IMR-90 (cell line): ENCODE data around the gene KCNMA1. TPM values are rescaled to one million over a fixed set of nuclear protein-coding genes. Genes with fewer than 3 reads are reported as not detected.

Experiments
- ATAC-seq: fragments of 200-7000 bp; cut with Tn5 transposase; 2 replicates; pipeline ENCODE4 v1.9.1; 2020; ENCODE audit warnings: low read depth, mild to moderate bottlenecking, moderate library complexity
- BruUV-seq: library from RNA; stranded (reverse); fragments of 400-500 nt; replicated peaks from 2 replicates; lab custom pipeline; 2021; lab: Mats Ljungman, UMichigan
- CTCF ChIA-PET: fragments of 300-600 bp; formaldehyde crosslinking; extraction: SDS; loops from one replicate; lab custom pipeline; 2021; ENCODE audit warnings: antibody characterized with exemption; lab: Yijun Ruan, JAX
- POLR2A ChIA-PET: fragments of 300-600 bp; sonication (Branson Sonifier 250); formaldehyde crosslinking; loops from one replicate; lab custom pipeline; 2022; ENCODE audit warnings: antibody characterized with exemption; ENCODE audit not compliant: unreplicated experiment; lab: Charles Lee
- DNase-seq: peaks from one replicate; pipeline ENCODE4 v3.0.0; 2013
- H2AFZ ChIP-seq: replicated peaks from 2 replicates; pipeline ENCODE3; 2013; ENCODE audit warnings: low read length, mild to moderate bottlenecking; ENCODE audit not compliant: poor library complexity
- H2AK5ac ChIP-seq: 2 replicates; pipeline ENCODE4 v1.6.1; 2013; ENCODE audit warnings: low read depth, low read length, inconsistent platforms
- H2AK9ac ChIP-seq: replicated peaks from 2 replicates; pipeline ENCODE3; 2013; ENCODE audit warnings: mild to moderate bottlenecking, low read depth, low read length, moderate library complexity; ENCODE audit not compliant: poor library complexity
- H2BK120ac ChIP-seq: 2 replicates; pipeline ENCODE4 v1.6.1; 2013; ENCODE audit warnings: low read depth, low read length, inconsistent platforms
- H2BK15ac ChIP-seq: 3 replicates; pipeline ENCODE4 v1.6.1; 2013; ENCODE audit warnings: low read depth, low read length, inconsistent platforms
- H2BK20ac ChIP-seq: 2 replicates; pipeline ENCODE4 v1.6.1; 2013; ENCODE audit warnings: low read depth, mild to moderate bottlenecking, inconsistent platforms, low read length, moderate library complexity
- H2BK5ac ChIP-seq: 2 replicates; pipeline ENCODE4 v1.6.1; 2013; ENCODE audit warnings: mild to moderate bottlenecking, low read depth, low read length, inconsistent platforms; ENCODE audit not compliant: poor library complexity, severe bottlenecking
- H3K14ac ChIP-seq: replicated peaks from 2 replicates; pipeline ENCODE4 v1.6.1; 2013; ENCODE audit warnings: low read depth, low read length, inconsistent platforms
- H3K18ac ChIP-seq: 2 replicates; pipeline ENCODE4 v1.6.1; 2013; ENCODE audit warnings: low read depth, low read length, control low read depth
- H3K23ac ChIP-seq: 2 replicates; pipeline ENCODE4 v1.6.1; 2013; ENCODE audit warnings: low read depth, low read length, inconsistent platforms
- H3K27ac ChIP-seq: 2 replicates; pipeline ENCODE4 v1.5.1; 2013; ENCODE audit warnings: mild to moderate bottlenecking, control low read depth, low read length; ENCODE audit not compliant: insufficient read depth
- H3K27me3 ChIP-seq: 2 replicates; pipeline ENCODE4 v1.6.1; 2013; ENCODE audit warnings: low read length; ENCODE audit not compliant: control insufficient read depth, insufficient read depth
- H3K36me3 ChIP-seq: 2 replicates; pipeline ENCODE4 v1.6.1; 2013; ENCODE audit warnings: low read length, mixed read lengths; ENCODE audit not compliant: control insufficient read depth, insufficient read depth
- H3K4ac ChIP-seq: 2 replicates; pipeline ENCODE4 v1.6.1; 2013; ENCODE audit warnings: low read depth, low read length, inconsistent platforms
- H3K4me1 ChIP-seq: 2 replicates; pipeline ENCODE4 v1.6.1; 2013; ENCODE audit warnings: low read length, mixed read lengths; ENCODE audit not compliant: control insufficient read depth, insufficient read depth
- H3K4me2 ChIP-seq: 2 replicates; pipeline ENCODE4 v1.6.1; 2013; ENCODE audit warnings: low read depth, mild to moderate bottlenecking, control low read depth, low read length, moderate library complexity
- H3K4me3 ChIP-seq: 2 replicates; pipeline ENCODE4 v1.5.1; 2013; ENCODE audit warnings: low read depth, mild to moderate bottlenecking, control low read depth, low read length, moderate library complexity; ENCODE audit not compliant: insufficient read depth
- H3K56ac ChIP-seq: 2 replicates; pipeline ENCODE4 v1.6.1; 2013; ENCODE audit warnings: low read length, inconsistent platforms; ENCODE audit not compliant: insufficient read depth; ENCODE audit errors: extremely low read depth
- H3K79me1 ChIP-seq, 2 experiments: 2 replicates each; pipeline ENCODE4 v1.6.1; 2013; ENCODE audit warnings: low read length in 2 of 2, inconsistent platforms in 1 of 2, low read depth in 1 of 2
- H3K9ac ChIP-seq: 2 replicates; pipeline ENCODE4 v1.6.1; 2013; ENCODE audit warnings: low read depth, low read length, control low read depth
- H3K9me1 ChIP-seq: 2 replicates; pipeline ENCODE4 v1.6.1; 2013; ENCODE audit warnings: low read length, inconsistent platforms; ENCODE audit not compliant: insufficient read depth
- H3K9me3 ChIP-seq: 2 replicates; pipeline ENCODE4 v1.6.1; 2013; ENCODE audit warnings: low read length; ENCODE audit not compliant: control insufficient read depth, insufficient read depth
- H4K20me1 ChIP-seq: 2 replicates; pipeline ENCODE4 v1.6.1; 2013; ENCODE audit warnings: low read length, inconsistent platforms; ENCODE audit not compliant: insufficient read depth
- H4K5ac ChIP-seq: 2 replicates; pipeline ENCODE4 v1.6.1; 2013; ENCODE audit warnings: mild to moderate bottlenecking, low read depth, low read length, control low read depth
- H4K8ac ChIP-seq, 2 experiments: 2 replicates each; pipeline ENCODE4 v1.6.1; 2013; ENCODE audit warnings: low read depth in 2 of 2, low read length in 2 of 2, control low read depth in 1 of 2, inconsistent platforms in 1 of 2
- H4K91ac ChIP-seq: 2 replicates; pipeline ENCODE4 v1.6.1; 2013; ENCODE audit warnings: low read depth, low read length, inconsistent platforms; ENCODE audit not compliant: insufficient read depth
- BHLHE40 ChIP-seq: fragments of 150-350 bp; IDR thresholded peaks from 2 replicates; pipeline ENCODE4 v1.6.1; 2016; ENCODE audit warnings: mild to moderate bottlenecking, low read depth, low read length
- CEBPB ChIP-seq: IDR thresholded peaks from 2 replicates; pipeline ENCODE4 v1.6.1; 2012; ENCODE audit warnings: low read depth, low read length, improper control_type of control experiment
- CHD1 ChIP-seq: IDR thresholded peaks from 2 replicates; pipeline ENCODE4 v1.6.1; 2012; ENCODE audit warnings: low read depth, low read length, improper control_type of control experiment
- CTCF ChIP-seq: conservative IDR thresholded peaks from 2 replicates; pipeline ENCODE4 v1.5.1; 2012; ENCODE audit warnings: mild to moderate bottlenecking, low read depth, low read length, improper control_type of control experiment
- ELK1 ChIP-seq: fragments of 150-350 bp; IDR thresholded peaks from 2 replicates; pipeline ENCODE4 v1.6.1; 2016; ENCODE audit warnings: low read depth, mild to moderate bottlenecking, low read length, moderate library complexity, borderline replicate concordance
- FOS ChIP-seq: fragments of 150-350 bp; IDR thresholded peaks from 2 replicates; pipeline ENCODE4 v1.6.1; 2016; ENCODE audit warnings: low read depth, low read length
- MAFK ChIP-seq: IDR thresholded peaks from 2 replicates; pipeline ENCODE4 v1.6.1; 2012; ENCODE audit warnings: low read depth, low read length, improper control_type of control experiment
- MAZ ChIP-seq: IDR thresholded peaks from 2 replicates; pipeline ENCODE4 v1.6.1; 2012; ENCODE audit warnings: low read depth, mild to moderate bottlenecking, low read length, improper control_type of control experiment, moderate library complexity, borderline replicate concordance
- MXI1 ChIP-seq: IDR thresholded peaks from 2 replicates; pipeline ENCODE4 v1.6.1; 2012; ENCODE audit warnings: low read depth, mild to moderate bottlenecking, low read length, moderate library complexity, borderline replicate concordance
- NFE2L2 ChIP-seq: fragments of 150-350 bp; IDR thresholded peaks from 2 replicates; pipeline ENCODE4 v1.6.1; 2016; ENCODE audit warnings: low read depth, mild to moderate bottlenecking, low read length
- POLR2A ChIP-seq: IDR thresholded peaks from 2 replicates; pipeline ENCODE4 v1.6.1; 2012; ENCODE audit warnings: mild to moderate bottlenecking, low read depth, low read length
- RAD21 ChIP-seq: IDR thresholded peaks from 2 replicates; pipeline ENCODE4 v1.6.1; 2012; ENCODE audit warnings: low read length, improper control_type of control experiment
- RCOR1 ChIP-seq: IDR thresholded peaks from 2 replicates; pipeline ENCODE4 v1.6.1; 2012; ENCODE audit warnings: mild to moderate bottlenecking, low read length, improper control_type of control experiment; ENCODE audit not compliant: insufficient replicate concordance
- RFX5 ChIP-seq: IDR thresholded peaks from 2 replicates; pipeline ENCODE4 v1.8.0; 2012; ENCODE audit warnings: low read depth, mild to moderate bottlenecking, low read length, moderate library complexity
- SMC3 ChIP-seq: fragments of 150-350 bp; IDR thresholded peaks from 2 replicates; pipeline ENCODE4 v1.6.1; 2016; ENCODE audit warnings: low read depth, mild to moderate bottlenecking, antibody characterized with exemption, low read length, moderate library complexity
- USF2 ChIP-seq: fragments of 150-350 bp; IDR thresholded peaks from 2 replicates; pipeline ENCODE4 v1.6.1; 2017; ENCODE audit warnings: mild to moderate bottlenecking, antibody characterized with exemption, low read length, low read depth
- dilution Hi-C: fragments of 300-500 bp; cut with HindIII; formaldehyde crosslinking; loops from one replicate; pipeline ENCODE4 v1.14.3; 2018; ENCODE audit warnings: low sequenced_read_pairs; ENCODE audit not compliant: unreplicated experiment
- in situ Hi-C: fragments of 300-500 bp; cut with MboI; formaldehyde crosslinking; loops from 3 replicates; pipeline ENCODE4 v1.14.3; 2019; ENCODE audit warnings: low sequenced_read_pairs, inconsistent platforms, mixed read lengths
- intact Hi-C: fragments of 100-400 bp; cut with micrococcal nuclease; formaldehyde crosslinking; loops from 2 replicates; pipeline ENCODE4 v1.10.0; 2022
- polyA plus RNA-seq, 3 experiments: library from polyadenylated mRNA; depleted of rRNA; stranded (reverse); fragments of >200 nt; gene quantifications; 2 replicates each; pipeline ENCODE4 v1.2.3, GENCODE V29; 2012; ENCODE audit warnings: low replicate concordance in 1 of 3
- total RNA-seq: library from RNA; depleted of rRNA; stranded (reverse); fragments of >200 nt; gene quantifications from 2 replicates; pipeline ENCODE4 v1.2.3, GENCODE V29; 2012

The KCNMA1 gene
- total and polyA plus RNA-seq, 2 of the 4 experiments (the other 2 are of a cell fraction): 25.6 to 29.6 TPM

- no TSS peak for BruUV-seq
- POLR2A ChIA-PET: no interaction called here
- H2BK15ac ChIP-seq: no peak overlapping the region
- H3K4me1 ChIP-seq: no peaks in the 10 kb centered on the region
- TF ChIP-seq NFE2L2 (no peak), BHLHE40 (no peak), ELK1 (no peak), POLR2A (no peak), SMC3 (no peak), RCOR1 (no peak), RFX5 (no peak), FOS (no peak), RAD21 (no peak), MAFK (no peak), CEBPB (no peak), CTCF (no peak), MAZ (no peak), CHD1 (no peak), MXI1 (no peak), USF2 (no peak)
- no peak overlapping the region for H2BK5ac ChIP-seq
- no peaks in the 10 kb centered on the region for H3K79me1 ChIP-seq
- H2AFZ ChIP-seq: no peak overlapping the region
- H4K8ac ChIP-seq: no peak overlapping the region
- H2AK9ac ChIP-seq: no peak overlapping the region
- no peak overlapping the region for H3K27ac ChIP-seq
- H3K4me3 ChIP-seq: no peak overlapping the region
- H3K36me3 ChIP-seq: no peaks in the 10 kb centered on the region
- no peaks in the 10 kb centered on the region for H4K20me1 ChIP-seq
- H3K23ac ChIP-seq: no peak overlapping the region
- H3K14ac ChIP-seq: no peak overlapping the region
- DNase-seq (no peak), ATAC-seq (no peak)
- CTCF ChIA-PET: no interaction called here
- no peak overlapping the region for H4K91ac ChIP-seq
- no peak overlapping the region for H3K9ac ChIP-seq
- no peak overlapping the region for H2AK5ac ChIP-seq
- no peaks in the 10 kb centered on the region for H3K9me3 ChIP-seq
- no peak overlapping the region for H3K4ac ChIP-seq
- dilution Hi-C loops (no loop called here), intact Hi-C loops (no loop called here), in situ Hi-C loops (no loop called here)
- H3K4me2 ChIP-seq: no peak overlapping the region
- H4K5ac ChIP-seq: no peak overlapping the region
- H3K27me3 ChIP-seq: peaks cover 7% of the 10 kb centered on the region
- no peak overlapping the region for H3K56ac ChIP-seq
- no peak overlapping the region for H2BK20ac ChIP-seq
- no peaks in the 10 kb centered on the region for H3K9me1 ChIP-seq
- no peak overlapping the region for H2BK120ac ChIP-seq
- no peak overlapping the region for H3K18ac ChIP-seq
These were observed 754.8 kb downstream of the KCNMA1 start for GRCh38 chr10:76882796-76883195.
